ACHN (cell line): ENCODE results near the gene GPC1.

ENCODE experiments used
- DNase-seq: peaks from one replicate; pipeline ENCODE4 v3.0.0-alpha.2; 2015
- in situ Hi-C: cut with HindIII; loops from 2 replicates; pipeline ENCODE4 v1.10.0; 2017; ENCODE audit warnings: low sequenced_read_pairs, low pct_ligation_motif_present, low pct_unique_long_range_greater_than_20kb

Gene GPC1

DNA sequence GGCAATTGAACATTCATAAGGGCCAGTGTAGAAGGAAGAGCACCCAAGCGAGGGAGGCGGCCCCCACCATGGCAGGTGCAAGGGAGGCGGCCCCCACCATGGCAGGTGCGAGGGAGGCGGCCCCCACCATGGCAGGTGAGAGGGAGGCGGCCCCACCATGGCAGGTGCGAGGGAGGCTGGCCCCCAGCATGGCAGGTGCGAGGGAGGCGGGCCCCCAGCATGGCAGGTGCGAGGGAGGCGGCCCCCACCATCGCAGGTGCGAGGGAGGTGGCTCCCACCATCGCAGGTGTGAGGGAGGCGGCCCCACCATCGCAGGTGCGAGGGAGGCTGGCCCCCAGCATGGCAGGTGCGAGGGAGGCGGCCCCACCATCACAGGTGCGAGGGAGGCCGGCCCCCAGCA lies 24.7 kb upstream of the GPC1 start:
- no peak for DNase-seq

DNA sequence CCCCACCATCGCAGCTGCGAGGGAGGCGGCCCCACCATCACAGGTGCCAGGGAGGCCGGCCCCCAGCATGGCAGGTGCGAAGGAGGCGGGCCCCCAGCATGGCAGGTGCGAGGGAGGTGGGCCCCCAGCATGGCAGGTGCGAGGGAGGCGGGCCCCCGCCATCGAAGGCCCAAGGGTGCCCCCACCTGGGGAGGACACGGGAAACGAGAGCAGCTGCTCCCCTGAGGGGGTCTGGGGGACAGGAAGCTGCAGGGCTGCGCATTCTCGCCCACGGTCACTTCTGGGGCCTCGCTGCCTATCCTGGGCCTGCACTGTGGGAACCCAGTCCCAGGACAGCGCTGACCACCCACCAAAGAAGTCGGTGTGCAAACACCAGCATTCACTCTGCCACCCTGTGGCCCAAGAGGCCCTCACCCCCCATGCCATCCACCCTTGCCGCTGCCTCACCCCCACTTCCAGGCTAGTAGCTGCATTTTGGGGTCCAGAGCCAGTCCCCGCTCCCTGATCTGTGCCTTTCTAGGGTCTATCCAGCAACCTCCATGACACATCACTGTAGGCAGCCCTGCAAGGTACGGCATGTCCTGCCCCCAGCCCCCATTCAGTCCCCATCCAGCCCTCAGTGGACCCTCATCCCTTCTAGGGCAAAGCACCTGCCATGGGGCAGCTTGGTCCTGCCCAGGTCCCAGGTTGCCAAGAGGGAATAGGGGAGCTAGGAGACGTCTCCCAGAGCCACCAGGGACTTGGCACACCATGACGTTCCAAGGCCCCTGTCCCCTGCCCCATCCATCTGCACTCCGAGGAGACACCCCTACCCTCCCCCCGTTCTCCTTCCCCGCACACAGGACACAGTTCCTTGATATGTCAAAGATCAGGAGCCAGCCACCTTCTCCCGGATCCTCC lies 24.0 kb upstream of the GPC1 start:
- in situ Hi-C loops = no loop called here
- no peak for DNase-seq

More for the DNA sequence above, 24.7 kb upstream of the GPC1 start:
- in situ Hi-C loops = no loop called here

- DNase-seq = no peak
- in situ Hi-C loops = no loop called here
Measured at GRCh38 chr2:240412211-240412861, 23.1 kb upstream of the GPC1 start.

DNA sequence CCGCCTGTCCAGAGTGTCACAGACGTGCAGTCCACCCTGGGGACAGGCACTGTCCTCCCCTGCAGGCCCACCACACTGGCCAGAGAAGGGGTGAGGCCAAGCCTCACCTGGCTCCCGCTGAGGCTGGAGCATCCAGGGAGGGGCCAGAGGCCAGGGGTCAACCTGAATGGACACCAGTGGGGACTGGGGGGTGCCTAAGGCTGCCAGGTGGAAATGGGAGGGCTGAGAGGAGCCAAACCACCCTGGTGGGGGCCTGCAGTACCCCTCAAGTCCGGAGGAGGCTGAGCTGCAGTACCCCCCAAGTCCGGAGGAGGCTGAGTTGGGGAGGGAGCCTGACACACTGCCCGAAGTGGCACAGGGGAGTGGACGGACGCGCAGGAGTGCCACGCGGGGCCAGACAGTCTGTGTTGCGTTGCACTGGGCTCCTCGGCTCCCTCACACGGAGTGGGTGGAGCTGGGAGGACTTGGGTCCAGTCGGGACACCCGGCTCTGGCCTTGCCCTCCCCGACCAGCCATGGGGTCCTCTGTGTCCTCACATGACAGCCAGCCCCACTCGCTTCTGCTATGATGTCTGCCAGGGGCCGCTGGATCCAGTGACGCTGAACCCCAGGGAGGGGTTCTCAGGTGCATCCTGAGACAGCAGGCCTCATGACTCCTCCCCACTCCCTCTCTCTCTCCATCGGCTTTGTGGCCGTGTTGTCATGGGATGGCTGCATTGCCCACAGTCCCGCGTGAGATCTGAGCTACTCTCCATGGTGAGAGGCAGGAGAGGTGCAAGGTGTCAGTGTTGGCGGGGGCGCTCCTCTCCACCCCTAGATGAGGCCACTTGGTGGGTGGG lies 22.3 kb upstream of the GPC1 start:
- in situ Hi-C loops = no loop called here
- no peak for DNase-seq

- in situ Hi-C loops = no loop called here
- no peak for DNase-seq
Measured at GRCh38 chr2:240413813-240414429, 21.5 kb upstream of the GPC1 start.

GRCh38 chr2:240416821-240417220 lies 18.6 kb upstream of the GPC1 start:
- no peak for DNase-seq
- in situ Hi-C loops = no loop called here

DNA sequence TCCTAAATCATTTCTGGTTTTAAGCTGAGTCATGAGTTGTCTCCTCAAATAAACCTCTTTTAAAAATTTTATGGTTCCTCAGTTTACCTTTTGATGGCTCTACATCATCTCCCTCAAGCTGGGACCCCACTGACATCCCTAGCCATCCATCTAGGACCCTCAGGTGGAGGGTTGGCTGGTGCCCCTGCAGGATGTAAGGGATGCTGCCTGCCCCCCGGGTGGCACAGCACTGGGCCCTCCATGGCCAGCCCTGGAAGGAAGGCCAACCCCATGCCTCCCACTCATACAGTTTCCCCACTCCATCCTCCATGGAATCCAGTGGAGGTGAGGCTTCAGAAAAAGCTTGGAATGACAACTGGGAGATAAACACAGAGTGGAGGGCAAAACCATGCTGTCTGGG lies 17.2 kb upstream of the GPC1 start:
- in situ Hi-C loops = no loop called here
- no peak for DNase-seq

DNA sequence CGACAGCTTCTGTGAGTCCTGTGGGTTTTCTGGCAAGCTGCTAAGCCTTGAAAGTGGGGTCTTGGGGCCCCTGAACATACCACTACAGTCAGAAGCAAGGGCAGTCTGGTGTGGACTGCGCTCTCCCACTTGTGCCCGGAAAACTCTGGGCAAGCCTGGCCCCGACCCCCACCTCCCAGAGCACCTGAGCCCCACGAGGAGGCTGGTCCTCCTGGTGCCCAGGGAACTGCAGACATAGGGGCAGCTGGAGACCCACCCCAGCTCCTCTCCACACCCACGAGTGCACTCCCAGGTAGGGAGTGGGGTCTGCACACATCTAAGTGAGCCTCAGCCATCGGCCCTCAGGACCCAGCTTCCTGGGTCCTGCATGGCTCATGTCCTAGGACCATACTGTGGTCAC lies 16.2 kb upstream of the GPC1 start:
- DNase-seq = no peak
- in situ Hi-C loops = no loop called here

DNA sequence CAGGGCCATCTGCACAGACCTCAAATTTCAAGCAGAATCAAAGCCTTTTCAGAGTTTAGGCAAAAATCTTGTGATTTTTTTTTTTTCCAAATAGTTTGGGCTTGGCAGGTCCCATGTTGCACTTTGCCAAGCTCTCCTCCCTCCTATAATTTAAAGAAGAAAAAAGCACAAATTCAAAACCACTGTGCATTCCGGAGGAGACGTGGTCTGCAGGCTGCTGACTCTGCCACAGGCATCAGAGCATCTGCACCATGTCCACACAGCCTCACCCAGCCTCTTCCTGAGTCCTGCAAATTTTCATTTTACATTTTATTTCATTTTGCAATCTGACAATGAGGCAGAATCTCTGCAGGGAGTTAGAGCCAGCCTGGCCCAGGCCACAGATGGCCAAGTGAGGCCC lies 15.7 kb upstream of the GPC1 start:
- in situ Hi-C loops = no loop called here

GRCh38 chr2:240420206-240421104 lies 15.0 kb upstream of the GPC1 start:
- in situ Hi-C loops = no loop called here
- no peak for DNase-seq

More for the DNA sequence above, 15.7 kb upstream of the GPC1 start:
- DNase-seq = no peak

DNA sequence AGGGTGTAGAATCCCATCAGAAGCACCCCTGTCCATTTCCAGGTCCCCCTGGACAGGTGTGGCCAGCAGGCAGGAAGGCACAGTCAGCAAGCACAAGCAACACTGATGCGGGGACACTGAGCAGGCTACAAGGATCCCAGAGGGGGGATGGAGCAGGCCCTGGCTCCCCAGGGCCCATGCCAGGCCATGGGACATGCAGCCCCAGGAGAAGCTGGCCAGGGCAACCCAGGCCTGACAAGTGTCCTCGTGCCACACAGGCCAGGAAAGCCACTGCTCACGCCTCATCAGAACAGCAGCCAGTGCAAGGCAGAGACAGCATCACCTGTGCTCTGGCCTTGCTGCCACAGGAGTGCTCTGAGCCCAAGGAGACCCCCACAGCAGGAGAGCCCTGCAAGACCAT lies 14.1 kb upstream of the GPC1 start:
- in situ Hi-C loops = no loop called here
- no peak for DNase-seq

DNA sequence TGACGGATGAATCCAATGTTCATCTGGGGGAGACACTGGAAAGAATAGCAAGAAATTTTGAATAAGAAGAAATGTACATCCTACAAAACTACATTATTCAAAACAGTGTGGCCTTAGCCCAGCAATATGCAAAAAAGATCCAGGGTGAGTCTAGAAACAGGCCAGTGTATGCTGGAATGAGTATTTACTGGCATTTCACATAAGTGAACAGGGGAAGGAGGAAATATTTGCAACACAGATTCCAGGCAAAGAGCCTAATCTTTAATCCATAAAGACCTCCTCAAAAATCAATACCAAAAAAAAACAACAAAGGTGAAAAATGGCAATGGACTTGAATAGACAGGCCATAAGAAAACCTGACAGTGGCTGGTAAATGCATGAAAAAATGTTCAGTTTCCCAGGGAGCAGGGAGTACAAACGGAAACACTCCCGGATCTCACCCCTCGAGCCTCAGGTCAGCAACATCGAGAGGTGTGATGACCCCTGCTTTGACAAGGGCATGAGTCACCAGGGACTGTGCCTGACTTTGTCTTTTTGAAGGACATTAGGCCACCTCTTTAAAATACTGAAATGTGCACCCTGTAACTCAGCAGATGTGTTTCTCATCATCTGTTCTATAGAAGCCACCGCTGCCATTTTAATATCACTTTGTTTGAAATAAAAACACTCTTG lies 12.7 kb upstream of the GPC1 start:
- in situ Hi-C loops = no loop called here
- no peak for DNase-seq

GRCh38 chr2:240423788-240424191 lies 11.7 kb upstream of the GPC1 start:
- DNase-seq = no peak
- in situ Hi-C loops = no loop called here

DNA sequence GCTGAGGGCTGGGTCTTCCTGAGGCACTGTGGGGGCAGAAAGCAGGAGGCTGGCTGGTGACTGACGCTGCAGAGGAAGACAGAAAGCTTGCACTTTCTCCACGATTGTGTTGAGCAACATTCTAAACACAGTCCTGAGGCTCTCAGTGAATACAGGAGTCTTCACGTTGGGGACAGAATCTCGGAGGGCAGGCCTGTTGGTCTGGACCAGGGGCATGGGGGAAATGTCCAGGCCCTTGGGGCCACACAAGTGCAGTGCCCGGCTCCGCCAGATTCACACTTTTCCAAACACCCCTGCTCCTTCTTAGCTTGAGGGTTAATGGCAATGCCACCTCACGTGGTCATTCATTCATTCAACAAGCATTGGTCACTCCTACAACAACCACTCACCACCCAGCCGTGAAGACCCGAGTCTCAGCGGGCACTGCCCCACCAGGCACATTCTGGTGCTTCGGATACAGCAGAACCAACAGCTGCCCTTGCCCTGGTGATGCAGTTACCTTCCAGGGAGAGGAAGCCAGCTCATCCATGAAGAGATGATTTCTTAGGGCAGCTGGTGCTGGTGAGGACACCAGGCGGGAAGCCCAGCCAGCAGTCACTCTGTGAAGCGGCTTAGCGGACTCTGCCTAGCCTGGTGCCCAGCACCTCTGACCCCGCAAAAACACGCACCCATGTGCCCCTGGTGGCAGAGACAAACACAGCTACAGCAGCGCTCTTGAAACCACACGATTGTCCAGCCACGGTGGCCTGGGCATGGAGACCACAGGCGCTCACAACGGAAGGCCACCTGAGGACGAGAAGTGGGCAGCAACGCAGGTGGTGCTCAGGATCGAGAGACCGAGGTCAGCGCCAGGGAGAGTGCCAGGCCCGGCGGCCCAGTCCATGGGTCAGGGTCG lies 10.9 kb upstream of the GPC1 start:
- in situ Hi-C loops = no loop called here
- no peak for DNase-seq

DNA sequence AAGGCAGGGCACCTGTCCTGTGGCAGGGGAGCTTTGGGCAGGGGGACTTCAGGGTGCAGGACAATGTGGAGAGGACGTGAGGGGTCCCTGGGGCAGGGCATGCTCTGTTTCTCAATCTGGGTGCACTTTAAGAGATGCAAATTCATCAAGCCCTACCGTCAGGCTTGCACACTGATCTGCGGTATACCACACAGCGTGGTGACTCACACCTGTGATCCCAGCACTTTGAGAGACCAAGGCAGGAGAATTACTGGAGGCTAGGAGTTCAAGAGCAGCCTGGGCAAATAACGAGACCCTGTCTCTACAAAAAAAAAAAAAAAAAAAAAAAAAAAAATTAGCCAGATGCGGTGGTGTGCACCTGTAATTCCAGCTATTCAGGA lies 10.2 kb upstream of the GPC1 start:
- DNase-seq = no peak
- in situ Hi-C loops = no loop called here

GRCh38 chr2:240425697-240426096 lies 9.8 kb upstream of the GPC1 start:
- no peak for DNase-seq
- in situ Hi-C loops = no loop called here
